K562 (cell line): ENCODE results near the gene PLD6. TPM values are rescaled to one million over a fixed set of nuclear protein-coding genes. Genes with fewer than 3 reads are reported as not detected.

ENCODE experiments used
- ATAC-seq: fragments of 200-7000 bp; cut with Tn5 transposase; 3 replicates; pipeline ENCODE4 v1.9.1; 2020; ENCODE audit warnings: moderate library complexity
- BruUV-seq: library from RNA; stranded (reverse); fragments of 400-500 nt; replicated peaks from 2 replicates; lab custom pipeline; 2021; lab: Mats Ljungman, UMichigan
- CTCF ChIA-PET: fragments of 300-600 bp; formaldehyde crosslinking; extraction: SDS; loops from one replicate; lab custom pipeline; 2021; ENCODE audit warnings: low intra/inter-chr PET ratio; lab: Yijun Ruan, JAX
- POLR2A ChIA-PET: fragments of 300-600, 350-650 bp; sonication (Branson Sonifier 250); formaldehyde crosslinking; extraction: SDS; loops from one replicate; lab custom pipeline; 2021; ENCODE audit warnings: antibody characterized with exemption, inconsistent platforms; lab: Yijun Ruan, JAX
- DNase-seq, 4 experiments: peaks; one replicate each; pipeline versions ENCODE4 v3.0.0 to v3.0.0-alpha.2; 2011 to 2018; ENCODE audit warnings: low spot score in 3 of 4, mixed read lengths in 3 of 4; ENCODE audit errors: extremely low read depth in 1 of 4
- FAIRE-seq: peaks from 2 replicates; lab custom pipeline; 2011; peaks lifted over from hg19 to GRCh38; lab: Jason Lieb, UNC
- H2AFZ ChIP-seq: 2 replicates; pipeline ENCODE4 v1.6.0; 2011; ENCODE audit warnings: low read depth, low read length, control low read depth, inconsistent platforms
- H3K27ac ChIP-seq: fragments of 200-600 bp; 3 replicates; pipeline ENCODE4 v1.8.0; 2011; ENCODE audit warnings: low read depth, mild to moderate bottlenecking, control low read depth, inconsistent platforms, low read length, moderate library complexity, mixed read lengths; ENCODE audit errors: extremely low read depth
- H3K27me3 ChIP-seq, 2 experiments: fragments of 300-600 bp in 1 of 2; 2 replicates in 1 of 2; 3 replicates in 1 of 2; pipeline versions ENCODE4 v1.6.0 to v1.8.0; 2011; ENCODE audit warnings: inconsistent platforms in 2 of 2, low read length in 2 of 2, mild to moderate bottlenecking in 1 of 2, mixed read lengths in 1 of 2, moderate library complexity in 1 of 2; ENCODE audit not compliant: control insufficient read depth in 2 of 2, insufficient read depth in 2 of 2
- H3K36me3 ChIP-seq: fragments of 300-600 bp; 3 replicates; pipeline ENCODE4 v1.8.0; 2011; ENCODE audit warnings: mild to moderate bottlenecking, low read length, inconsistent platforms; ENCODE audit not compliant: control insufficient read depth, insufficient read depth
- H3K4me1 ChIP-seq, 2 experiments: fragments of 200-600 bp in 1 of 2; replicated peaks in 1 of 2; 2 replicates in 1 of 2; 3 replicates in 1 of 2; pipeline versions ENCODE4 v1.5.1 to v1.8.0; 2011; ENCODE audit warnings: inconsistent platforms in 2 of 2, low read length in 2 of 2, mild to moderate bottlenecking in 1 of 2, mixed read lengths in 1 of 2, moderate library complexity in 1 of 2; ENCODE audit not compliant: control insufficient read depth in 2 of 2, insufficient read depth in 2 of 2
- H3K4me2 ChIP-seq: 2 replicates; pipeline ENCODE4 v1.6.1; 2011; ENCODE audit warnings: low read length, control low read depth, inconsistent platforms, mixed read lengths; ENCODE audit not compliant: insufficient read depth
- H3K4me3 ChIP-seq: fragments of 200-600 bp; sonication (generic), shearing (Covaris generic); 2 replicates; pipeline ENCODE4 v1.5.1; 2016; ENCODE audit warnings: control low read depth, inconsistent platforms
- H3K79me2 ChIP-seq: fragments of 200-600 bp; 3 replicates; pipeline ENCODE4 v1.8.0; 2011; ENCODE audit warnings: low read length, inconsistent platforms; ENCODE audit not compliant: control insufficient read depth, insufficient read depth
- H3K9ac ChIP-seq, 2 experiments: 2 replicates each; pipeline versions ENCODE4 v1.6.0 to v1.6.1; 2011; ENCODE audit warnings: low read depth in 2 of 2, low read length in 2 of 2, control low read depth in 1 of 2, inconsistent platforms in 1 of 2, mild to moderate bottlenecking in 1 of 2, mixed read lengths in 1 of 2; ENCODE audit not compliant: insufficient read depth in 1 of 2
- H3K9me1 ChIP-seq: one replicate; pipeline ENCODE4 v1.6.0; 2011; ENCODE audit warnings: inconsistent platforms, mild to moderate bottlenecking, low read length, moderate library complexity; ENCODE audit not compliant: control insufficient read depth, insufficient read depth
- H3K9me3 ChIP-seq: replicated peaks from 2 replicates; pipeline ENCODE4 v1.5.1; 2011; ENCODE audit warnings: low read depth, low read length, inconsistent platforms; ENCODE audit not compliant: control insufficient read depth, insufficient read depth
- H4K20me1 ChIP-seq: replicated peaks from 2 replicates; pipeline ENCODE4 v1.6.1; 2011; ENCODE audit warnings: low read length, inconsistent platforms, mixed read lengths; ENCODE audit not compliant: control insufficient read depth, insufficient read depth
- CSDE1 ChIP-seq, 2 experiments: fragments of 450-650 bp; IDR thresholded peaks; 2 replicates each; pipeline ENCODE4 v1.6.1; 2016; ENCODE audit warnings: mild to moderate bottlenecking in 1 of 2
- FOXP4 ChIP-seq: sonication (generic); formaldehyde crosslinking; IDR thresholded peaks from 2 replicates; pipeline ENCODE4 v1.8.0; 2022; ENCODE audit warnings: mild to moderate bottlenecking, missing genetic modification reagents, borderline replicate concordance
- HSF4 ChIP-seq: fragments of 250-450 bp; sonication (Bioruptor Pico); IDR thresholded peaks from 2 replicates; pipeline ENCODE4 v2.1.2; 2022; ENCODE audit warnings: mild to moderate bottlenecking, moderate library complexity, borderline replicate concordance
- RHOXF2B ChIP-seq: fragments of 250-450 bp; sonication (Bioruptor Pico); conservative IDR thresholded peaks from 2 replicates; pipeline ENCODE4 v1.5.1; 2021
- SMARCA5 ChIP-seq: fragments of 450-650 bp; IDR thresholded peaks from 2 replicates; pipeline ENCODE4 v1.6.1; 2016
- TBL1XR1 ChIP-seq, 2 experiments: IDR thresholded peaks; 2 replicates each; pipeline ENCODE4 v1.6.1; 2012; ENCODE audit warnings: improper control_type of control experiment in 2 of 2, low read length in 2 of 2, mild to moderate bottlenecking in 1 of 2
- ZKSCAN8 ChIP-seq: fragments of 200-800 bp; sonication (Bioruptor generic); IDR thresholded peaks from 2 replicates; pipeline ENCODE4 v1.6.1; 2016; ENCODE audit warnings: missing genetic modification characterization, missing compliant biosample characterization
- WGBS: fragments of 100-300 bp; shearing (Covaris generic); methylation state at CpG from one replicate; pipeline ENCODE4 v1.1.6; 2016; ENCODE audit warnings: low coverage, mixed read lengths; ENCODE audit not compliant: insufficient coverage; ENCODE audit errors: missing lambda C conversion rate; 5-methylcytosine and 5-hydroxymethylcytosine counted together
- in situ Hi-C: fragments of 300-500 bp; cut with MboI; formaldehyde crosslinking; loops from 4 replicates; pipeline ENCODE4 v1.15.0; 2018; ENCODE audit warnings: inconsistent platforms, mixed read lengths
- intact Hi-C: fragments of 100-400 bp; cut with micrococcal nuclease; formaldehyde crosslinking; loops from 2 replicates; pipeline ENCODE4 v1.14.2; 2022
- polyA plus RNA-seq, 8 experiments: library from polyadenylated mRNA; depleted of rRNA in 4 of 8; stranded (reverse) in 5 of 8; unstranded in 3 of 8; fragments of >200 nt; fragmentation: Nextera tagmentation in 2 of 8; fragmentation: Illumina TruSeq in 1 of 8; extraction: Ambion mirVana in 2 of 8; extraction: Trizol in 1 of 8; gene quantifications; 2 replicates each; pipeline versions ENCODE4 v1.2.1 to v1.2.3, GENCODE V29; 2011 to 2014; ENCODE audit warnings: inconsistent platforms in 1 of 8, missing spikeins in 1 of 8
- total RNA-seq, 7 experiments: library from RNA; depleted of rRNA in 6 of 7; stranded (reverse); fragments of >200 nt in 6 of 7; fragmentation: Illumina TruSeq in 2 of 7; extraction: Trizol in 2 of 7; gene quantifications; 2 replicates each; pipeline versions ENCODE4 v1.2.1 to v1.2.3, GENCODE V29; 2011 to 2021; ENCODE audit warnings: low replicate concordance in 1 of 7
- TF ChIP-seq, protein P1 (sequence below): fragments of 250-450 bp; sonication (Bioruptor Pico); IDR thresholded peaks from 2 replicates; pipeline ENCODE4 v1.4.0; 2020; ENCODE audit warnings: mild to moderate bottlenecking

PLD6 gene
- total and polyA plus RNA-seq, 9 of the 15 experiments (the other 6 are each of a cell fraction or from before 2014, with no cell fraction given): 3.6 to 15.6 (median 10.0) TPM

DNA sequence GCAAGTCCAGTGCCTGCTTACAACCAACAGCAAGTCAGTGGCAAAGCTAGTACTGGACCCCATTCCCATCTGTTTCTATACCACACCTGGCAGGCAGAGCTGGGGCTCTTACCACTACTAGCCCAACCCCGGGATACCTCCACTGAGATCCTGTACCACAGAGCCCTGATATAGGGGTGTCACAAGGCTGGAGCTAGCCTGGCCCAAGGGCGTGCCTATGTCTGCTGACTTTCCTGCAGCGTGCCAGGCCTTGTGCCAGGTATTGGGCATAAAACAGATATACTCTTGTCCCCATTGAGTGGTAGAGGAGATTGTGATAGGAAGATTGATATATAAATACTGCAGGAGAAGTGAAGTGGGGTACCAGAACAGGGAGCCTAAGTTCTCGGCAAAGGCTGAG is 44.4 kb downstream of the PLD6 start:
- H3K27me3 ChIP-seq: no peaks in the 10 kb centered on the region
- no peak overlapping the region for H3K9ac ChIP-seq
- intact Hi-C loops: no loop called here
- no peak overlapping the region for H3K4me3 ChIP-seq
- in situ Hi-C loops: no loop called here
- H4K20me1 ChIP-seq: no peaks in the 10 kb centered on the region
- no peaks in the 10 kb centered on the region for H3K79me2 ChIP-seq
- H3K4me1 ChIP-seq: no peaks in the 10 kb centered on the region
- BruUV-seq: no TSS peak
- no peak for DNase-seq
- TF ChIP-seq FOXP4 (CRISPR knock-in tag): no peak
- no peak for TF ChIP-seq CSDE1 (IDR thresholded peaks at IDR 0.05)
- TF ChIP-seq HSF4: no peak
- no peak for TF ChIP-seq TBL1XR1 (IDR thresholded peaks at IDR 0.05; ENCODE audit: low read length in 2 of 2)
- no peak for TF ChIP-seq RHOXF2B (CRISPR knock-in tag)
- no peak for TF ChIP-seq ZKSCAN8 (CRISPR knock-in tag)
- no peak for TF ChIP-seq SMARCA5
- TF ChIP-seq, protein P1, sequence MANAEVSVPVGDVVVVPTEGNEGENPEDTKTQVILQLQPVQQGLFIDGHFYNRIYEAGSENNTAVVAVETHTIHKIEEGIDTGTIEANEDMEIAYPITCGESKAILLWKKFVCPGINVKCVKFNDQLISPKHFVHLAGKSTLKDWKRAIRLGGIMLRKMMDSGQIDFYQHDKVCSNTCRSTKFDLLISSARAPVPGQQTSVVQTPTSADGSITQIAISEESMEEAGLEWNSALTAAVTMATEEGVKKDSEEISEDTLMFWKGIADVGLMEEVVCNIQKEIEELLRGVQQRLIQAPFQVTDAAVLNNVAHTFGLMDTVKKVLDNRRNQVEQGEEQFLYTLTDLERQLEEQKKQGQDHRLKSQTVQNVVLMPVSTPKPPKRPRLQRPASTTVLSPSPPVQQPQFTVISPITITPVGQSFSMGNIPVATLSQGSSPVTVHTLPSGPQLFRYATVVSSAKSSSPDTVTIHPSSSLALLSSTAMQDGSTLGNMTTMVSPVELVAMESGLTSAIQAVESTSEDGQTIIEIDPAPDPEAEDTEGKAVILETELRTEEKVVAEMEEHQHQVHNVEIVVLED: no peak
- no peak overlapping the region for H3K4me2 ChIP-seq
- no peak overlapping the region for H3K27ac ChIP-seq
- H2AFZ ChIP-seq: no peak overlapping the region
- ChIA-PET POLR2A (interaction anchor here (0.6 kb wide), 1 partner anchor 25 kb away, joined by 3 read pairs; no protein-coding TSS in a partner anchor), CTCF (no interaction called here)
- FAIRE-seq: no peak
- 84% methylated on average over 4 of the region's 4 CpGs for WGBS
- peaks cover 39% of the 10 kb centered on the region; the same call in 2 of the 3 replicates for H3K36me3 ChIP-seq
- peaks cover 3% of the 10 kb centered on the region for H3K9me1 ChIP-seq
- ATAC-seq: no peak
- no peaks in the 10 kb centered on the region for H3K9me3 ChIP-seq
